ENCODE measurements around the gene KIF2C.

Gene KIF2C

DNA sequence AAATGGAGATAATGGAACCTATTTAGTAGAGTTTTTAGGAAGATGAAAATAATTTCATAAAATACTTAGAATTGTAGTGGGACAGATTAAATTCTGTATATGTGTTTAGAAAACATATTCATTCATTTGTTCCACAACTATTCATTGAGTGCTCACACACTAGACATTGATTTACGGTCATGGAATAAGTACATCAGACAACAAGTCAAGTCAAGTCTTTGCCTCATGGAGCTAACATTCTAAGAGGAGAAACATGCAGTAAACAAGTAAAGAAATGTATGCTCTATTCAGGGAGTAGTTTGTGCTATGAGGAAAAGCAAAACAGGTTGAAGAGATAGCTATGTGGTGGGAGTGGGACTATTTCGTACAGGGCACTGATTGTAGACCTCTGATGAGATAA, 77.7 kb downstream of the KIF2C start:
- no peak for DNase-seq

Measured in activated CD4-positive, alpha-beta T cell treated with anti-CD3 and anti-CD28 coated beads, Interleukin-2, Interleukin-6, amounts not matched to agents 100 ng/mL and 50 ng/mL, durations not matched to agents 16 hours and 8 hours (primary cell).